Activated CD4-positive, alpha-beta memory T cell treated with anti-CD3 and anti-CD28 coated beads for 36 hours (primary cell): Measurements from ENCODE around the gene DRAP1. TPM values are rescaled to one million over a fixed set of nuclear protein-coding genes. Genes with fewer than 3 reads are reported as not detected.

ENCODE experiments used
- CTCF ChIA-PET: fragments of 350-600 bp; sonication (Branson Sonifier 250); formaldehyde crosslinking; loops from one replicate; lab custom pipeline; 2021; ENCODE audit warnings: antibody characterized with exemption, inconsistent platforms; lab: Charles Lee
- POLR2A ChIA-PET: fragments of 350-600 bp; sonication (Branson Sonifier 250); formaldehyde crosslinking; loops from one replicate; lab custom pipeline; 2021; ENCODE audit warnings: antibody characterized with exemption; lab: Charles Lee
- DNase-seq: peaks from one replicate; pipeline ENCODE4 v3.0.0-alpha.2; 2020
- H3K27ac Mint-ChIP-seq: one replicate; pipeline ENCODE4 v1.8.0; 2021; ENCODE audit warnings: mixed read lengths
- H3K27me3 Mint-ChIP-seq: one replicate; pipeline ENCODE4 v1.8.0; 2021; ENCODE audit warnings: mixed read lengths
- H3K36me3 Mint-ChIP-seq: one replicate; pipeline ENCODE4 v1.8.0; 2021; ENCODE audit warnings: mixed read lengths
- H3K4me1 Mint-ChIP-seq: one replicate; pipeline ENCODE4 v1.8.0; 2021; ENCODE audit warnings: low read depth, mixed read lengths
- H3K4me3 Mint-ChIP-seq: one replicate; pipeline ENCODE4 v1.8.0; 2021; ENCODE audit warnings: mild to moderate bottlenecking, mixed read lengths
- H3K9me3 Mint-ChIP-seq: one replicate; pipeline ENCODE4 v1.8.0; 2021; ENCODE audit warnings: mixed read lengths
- intact Hi-C: fragments of 100-400 bp; cut with micrococcal nuclease; formaldehyde crosslinking; loops from one replicate; pipeline ENCODE4 v1.15.1; 2023
- total RNA-seq, 2 experiments: library from RNA; stranded (reverse); gene quantifications; one replicate each; pipeline ENCODE4 v1.2.3, GENCODE V29; 2021

The DRAP1 gene
- total RNA-seq, 2 experiments from 2014 or later, result 154 to 169 TPM

DNA sequence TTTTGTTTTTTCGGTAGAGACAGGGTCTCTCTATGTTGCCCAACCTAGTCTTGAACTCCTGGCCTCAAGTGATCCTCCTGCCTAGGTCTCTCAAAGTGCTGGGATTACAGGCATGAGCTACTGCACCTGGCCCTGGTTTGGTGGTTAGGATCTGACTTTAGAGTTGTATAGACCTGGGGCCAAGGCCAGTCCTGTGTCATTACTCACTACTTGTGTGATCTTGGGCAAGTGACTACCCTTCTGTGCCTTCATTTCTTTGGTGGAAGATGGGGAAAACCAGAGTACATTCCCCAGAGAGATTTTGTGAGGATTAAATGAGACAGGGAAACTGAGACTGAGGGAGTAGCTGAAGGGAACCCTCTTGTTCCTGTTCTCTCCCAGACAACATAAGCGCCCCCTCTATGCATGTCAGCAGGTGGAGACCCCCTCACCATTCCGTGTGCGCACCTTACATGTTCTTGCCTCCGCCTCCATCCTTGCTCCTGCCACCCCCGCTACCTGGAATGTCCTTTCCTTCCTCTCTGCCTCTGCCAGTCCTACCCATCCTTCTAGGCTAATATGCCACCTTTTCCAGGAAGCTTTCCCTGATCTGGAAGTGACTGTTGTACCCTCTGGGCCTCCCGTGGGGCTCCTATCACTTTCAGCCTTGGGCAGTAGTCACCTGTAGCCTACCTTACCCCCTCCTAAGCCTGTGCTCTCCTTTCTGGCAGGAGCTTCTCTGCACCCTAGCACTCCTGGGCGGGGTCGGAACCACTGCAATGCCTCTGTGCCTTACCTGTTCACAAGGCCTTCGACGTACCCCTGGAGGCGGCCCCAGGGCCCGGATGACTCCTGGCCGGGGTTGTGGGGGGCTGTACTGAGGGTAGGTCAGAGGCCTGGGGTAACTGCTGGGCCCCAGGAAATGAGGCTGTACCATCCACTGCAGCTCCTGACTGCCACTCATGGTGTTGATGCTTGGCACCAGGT, 22.9 kb upstream of the DRAP1 start:
- peak; percentile 56 for DNase-seq
- peaks cover 61% of the 10 kb centered on the region for H3K4me1 Mint-ChIP-seq
- no peaks in the 10 kb centered on the region for H3K27me3 Mint-ChIP-seq
- ChIA-PET CTCF (interaction anchor here (1.7 to 10.6 kb wide), 2 partner anchors 8 to 36 kb away, joined by 6 to 192 read pairs; partner anchors contain the start of genes CCDC85B, FIBP and MUS81), POLR2A (interaction anchor here (0.6 to 4.4 kb wide), 4 partner anchors 8 to 355 kb away, joined by 3 to 17 read pairs (median 3); partner anchors contain the start of genes CFL1, FIBP and MUS81)
- H3K27ac Mint-ChIP-seq, result peak overlapping the region; percentile 64
- intact Hi-C loops, result no loop called here
- H3K36me3 Mint-ChIP-seq, result peaks cover 36% of the 10 kb centered on the region
- H3K4me3 Mint-ChIP-seq, result no peak overlapping the region
- no peaks in the 10 kb centered on the region for H3K9me3 Mint-ChIP-seq

DNA sequence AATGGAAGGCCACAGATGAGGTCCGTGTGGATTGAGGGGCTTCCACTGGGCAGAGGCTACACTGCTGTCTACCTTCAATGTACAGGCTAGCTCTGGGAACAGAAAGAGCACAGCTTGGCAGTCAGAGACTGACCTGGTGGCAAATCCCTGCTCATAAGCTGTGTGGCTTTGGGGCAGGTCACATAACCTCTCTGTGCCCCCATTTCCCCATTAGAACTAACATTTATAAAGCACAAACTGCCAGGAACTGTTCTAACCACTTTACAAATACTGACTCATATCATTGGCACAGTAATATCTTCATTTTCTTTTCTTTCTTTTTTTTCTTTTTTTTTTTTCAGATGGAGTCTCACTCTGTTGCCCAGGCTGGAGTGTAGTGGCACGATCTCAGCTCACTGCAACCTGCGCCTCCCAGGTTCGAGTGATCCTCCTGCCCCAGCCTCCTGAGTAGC, 22.2 kb upstream of the DRAP1 start:
- peak overlapping the region; percentile 37 for H3K4me3 Mint-ChIP-seq
- intact Hi-C loops, result no loop called here
- H3K27ac Mint-ChIP-seq, result peak overlapping the region; percentile 64
- no peaks in the 10 kb centered on the region for H3K9me3 Mint-ChIP-seq
- ChIA-PET POLR2A (interaction anchor here (0.7 to 4.4 kb wide), 3 partner anchors 9 to 282 kb away, joined by 3 to 17 read pairs (median 3); partner anchors contain the start of genes CFL1, FIBP and MUS81), CTCF (interaction anchor here (1.7 to 10.6 kb wide), 2 partner anchors 9 to 37 kb away, joined by 6 to 192 read pairs; partner anchors contain the start of genes CCDC85B, FIBP and MUS81)
- H3K36me3 Mint-ChIP-seq, result peaks cover 36% of the 10 kb centered on the region
- peak; percentile 36 for DNase-seq
- H3K4me1 Mint-ChIP-seq, result peaks cover 61% of the 10 kb centered on the region
- peaks cover 2% of the 10 kb centered on the region for H3K27me3 Mint-ChIP-seq

DNA sequence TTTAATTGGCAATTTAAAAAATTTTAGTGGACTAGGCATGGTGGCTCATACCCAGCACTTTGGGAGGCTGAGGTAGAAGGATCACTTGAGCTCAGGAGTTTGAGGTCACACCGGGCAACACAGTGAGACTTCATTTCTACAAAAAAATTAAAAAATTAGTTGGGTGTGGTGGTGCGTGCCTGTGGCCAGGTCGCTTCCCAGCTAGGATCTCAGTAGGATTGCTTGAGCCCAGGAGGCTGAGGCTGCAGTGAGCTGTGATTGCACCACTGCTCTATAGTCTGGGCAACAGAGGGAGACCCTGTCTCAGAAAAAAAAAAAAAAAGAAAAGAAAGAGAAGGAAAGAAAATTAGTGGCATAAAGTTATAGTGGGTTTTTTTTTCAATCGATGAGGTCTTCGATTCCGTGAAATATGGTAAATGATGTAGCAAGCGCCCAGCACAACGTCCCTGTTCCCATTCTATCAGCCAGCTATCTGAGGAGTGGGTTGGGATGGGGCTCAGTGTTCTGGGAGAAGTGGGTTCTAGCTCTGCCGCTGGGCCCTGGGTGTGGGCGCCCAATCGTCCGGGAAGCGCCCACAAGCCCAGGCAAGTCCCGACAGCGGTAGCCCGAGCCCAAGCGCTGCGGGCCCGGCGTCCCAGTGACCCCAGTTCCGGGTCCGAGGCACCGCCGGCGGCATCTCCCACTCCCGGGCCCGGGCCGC, 20.4 kb upstream of the DRAP1 start:
- ChIA-PET POLR2A (interaction anchor here (2.0 to 5.0 kb wide), 3 partner anchors 9 to 40 kb away, joined by 6 to 98 read pairs (median 17); partner anchors contain the start of genes CCDC85B, CFL1, FIBP and MUS81), CTCF (interaction anchor here (1.0 to 10.6 kb wide), 4 partner anchors 10 to 147 kb away, joined by 3 to 192 read pairs (median 3); partner anchors contain the start of genes CCDC85B, FIBP and MUS81)
- no peak for DNase-seq
- Mint-ChIP-seq H3K4me3 (peak overlapping the region; percentile 80), H3K4me1 (peaks cover 54% of the 10 kb centered on the region), H3K9me3 (no peaks in the 10 kb centered on the region), H3K36me3 (peaks cover 27% of the 10 kb centered on the region), H3K27me3 (peaks cover 4% of the 10 kb centered on the region), H3K27ac (peak overlapping the region; percentile 85)
- intact Hi-C loops, result no loop called here

DNA sequence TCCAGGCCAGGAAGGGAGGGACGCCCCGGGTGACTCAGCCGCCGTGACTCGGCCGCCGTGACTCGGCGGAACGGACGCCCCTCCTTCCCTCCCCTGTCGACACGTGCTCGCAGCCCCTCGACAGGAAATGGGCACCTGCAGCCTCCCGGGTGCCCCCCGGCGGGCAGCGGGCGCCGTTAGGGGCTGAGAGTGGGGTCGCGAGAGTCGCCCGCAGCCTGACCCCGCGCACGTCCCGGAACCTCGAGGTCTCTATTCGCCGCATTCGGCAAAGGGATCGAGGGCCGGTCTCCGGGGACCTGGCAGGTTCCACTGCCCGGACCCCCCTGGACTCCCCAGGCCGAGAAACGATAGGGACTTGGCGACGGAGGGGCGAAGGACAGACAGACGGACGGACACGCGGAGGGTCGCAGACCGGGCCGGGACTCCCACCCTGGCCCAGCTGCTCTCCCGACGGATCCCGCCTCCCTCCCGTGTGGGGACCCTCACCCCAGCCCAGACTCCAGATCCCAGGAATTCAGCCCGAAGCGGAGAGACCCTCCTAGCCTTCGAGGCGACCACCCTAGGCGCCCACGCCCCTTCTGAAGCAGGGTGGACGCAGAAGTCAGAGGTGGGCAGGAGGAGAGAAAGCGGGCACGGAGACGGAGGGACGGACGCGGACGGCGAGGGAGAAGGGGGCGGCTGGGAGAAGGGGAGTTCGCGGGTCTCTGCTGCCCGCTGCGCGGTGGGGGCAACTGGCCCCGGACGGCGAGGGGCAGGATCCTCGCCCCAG, 19.7 kb upstream of the DRAP1 start:
- Mint-ChIP-seq H3K36me3 (peaks cover 22% of the 10 kb centered on the region), H3K27me3 (peaks cover 4% of the 10 kb centered on the region), H3K4me1 (peaks cover 48% of the 10 kb centered on the region), H3K27ac (peak overlapping the region; percentile 80), H3K4me3 (peak overlapping the region; percentile 75), H3K9me3 (no peaks in the 10 kb centered on the region)
- peak; percentile 88 for DNase-seq
- CTCF ChIA-PET, result interaction anchor here (0.6 to 10.6 kb wide), 2 partner anchors 11 to 95 kb away, joined by 3 to 192 read pairs; partner anchors contain the start of genes CCDC85B and FIBP
- intact Hi-C loops, result loop anchor here (1.0 kb wide), 3 partner anchors 9 to 39 kb away; partner anchors contain the start of genes C11orf68, CCDC85B, DRAP1 and MUS81
- POLR2A ChIA-PET, result interaction anchor here (1.2 to 5.0 kb wide), 6 partner anchors 9 to 62 kb away, joined by 3 to 98 read pairs (median 12); partner anchors contain the start of genes C11orf68, CCDC85B, CFL1 and FIBP

DNA sequence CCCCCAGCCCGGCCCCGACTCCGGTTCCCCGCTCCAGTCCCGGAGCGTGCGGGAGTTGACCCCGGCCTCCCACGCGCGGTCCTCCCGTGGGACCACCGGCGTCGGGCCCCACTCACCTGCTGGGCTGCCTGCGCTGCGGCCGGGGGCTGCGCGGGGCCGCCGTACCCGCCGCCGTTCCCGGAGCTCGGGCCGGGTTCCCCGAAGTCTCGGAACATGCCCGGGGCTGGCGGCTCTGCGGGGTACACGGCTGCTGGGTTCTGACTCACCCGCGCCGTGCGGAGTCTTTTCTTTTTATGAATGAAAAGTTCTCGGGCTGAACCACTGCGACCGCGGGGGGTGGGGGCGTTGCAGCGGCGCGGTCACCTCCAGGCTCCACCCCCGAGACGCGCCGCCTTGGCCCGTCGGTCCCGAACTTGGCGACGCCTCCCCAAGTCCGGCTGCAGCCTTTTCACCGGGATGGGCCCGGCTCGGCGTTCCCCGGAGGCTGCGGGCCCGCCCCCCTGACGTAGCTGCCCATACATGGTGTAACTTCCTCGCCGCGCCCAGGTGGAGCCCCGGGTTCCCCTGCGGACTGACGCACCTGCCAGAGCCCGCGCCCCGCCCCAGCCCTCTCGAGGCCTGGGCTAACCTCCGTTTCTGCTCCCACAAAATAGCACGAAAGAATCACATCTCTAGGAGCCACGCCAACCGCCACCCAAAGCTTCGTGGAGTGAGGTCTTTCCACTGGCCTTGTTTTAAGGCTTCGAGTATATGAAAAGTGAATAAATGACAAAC, 18.9 kb upstream of the DRAP1 start, which contains the start of gene FOSL1:
Gene FOSL1, minus strand, starts transcription at position 264 of the 774 bp plus-strand sequence. Its CDS starts 49 bp downstream, at position 215.
- intact Hi-C loops, result loop anchor here (1.0 kb wide), 3 partner anchors 10 to 40 kb away; partner anchors contain the start of genes C11orf68, CCDC85B, DRAP1 and MUS81
- Mint-ChIP-seq H3K4me3 (peak within 1 kb of the TSS; percentile 75), H3K27ac (peak within 1 kb of the TSS; percentile 80), H3K36me3 (peaks cover 19% of the 10 kb centered on the region), H3K27me3 (peaks cover 4% of the 10 kb centered on the region), H3K4me1 (peaks cover 46% of the 10 kb centered on the region), H3K9me3 (no peaks in the 10 kb centered on the region)
- CTCF ChIA-PET, result interaction anchor here (0.6 to 10.6 kb wide), 5 partner anchors 12 to 94 kb away, joined by 3 to 192 read pairs (median 5); partner anchors contain the start of genes CCDC85B, FIBP and MUS81
- POLR2A ChIA-PET, result interaction anchor here (0.6 to 5.0 kb wide), 7 partner anchors 8 to 102 kb away, joined by 3 to 98 read pairs (median 5); partner anchors contain the start of genes BANF1, C11orf68, CCDC85B and EIF1AD
- peak; percentile 97 for DNase-seq

DNA sequence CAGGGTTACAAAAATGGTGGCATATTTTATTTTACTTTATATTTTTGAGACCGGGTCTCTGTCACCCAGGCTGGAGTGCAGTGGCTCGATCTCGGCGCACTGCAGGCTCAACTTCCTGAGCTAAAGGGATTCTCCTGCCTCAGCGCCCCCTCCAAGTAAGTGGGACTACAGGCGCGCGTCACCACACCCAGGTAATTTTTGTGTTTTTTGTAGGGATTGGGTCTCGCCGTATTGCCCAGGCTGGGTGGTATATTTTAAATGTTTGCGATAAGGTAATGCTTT, 18.4 kb upstream of the DRAP1 start:
- ChIA-PET CTCF (interaction anchor here (1.0 to 10.6 kb wide), 4 partner anchors 13 to 88 kb away, joined by 3 to 192 read pairs (median 7); partner anchors contain the start of genes CCDC85B, FIBP and MUS81), POLR2A (interaction anchor here (0.6 to 5.0 kb wide), 10 partner anchors 8 to 121 kb away, joined by 3 to 98 read pairs (median 4); partner anchors contain the start of genes BANF1, C11orf68, CCDC85B and EIF1AD)
- Mint-ChIP-seq H3K9me3 (no peaks in the 10 kb centered on the region), H3K27ac (peak overlapping the region; percentile 67), H3K27me3 (peaks cover 4% of the 10 kb centered on the region), H3K36me3 (peaks cover 15% of the 10 kb centered on the region), H3K4me3 (peak overlapping the region; percentile 21), H3K4me1 (peaks cover 40% of the 10 kb centered on the region)
- intact Hi-C loops, result loop anchor here (1.0 kb wide), 3 partner anchors 11 to 41 kb away; partner anchors contain the start of genes C11orf68, CCDC85B, DRAP1 and MUS81
- DNase-seq, result no peak

DNA sequence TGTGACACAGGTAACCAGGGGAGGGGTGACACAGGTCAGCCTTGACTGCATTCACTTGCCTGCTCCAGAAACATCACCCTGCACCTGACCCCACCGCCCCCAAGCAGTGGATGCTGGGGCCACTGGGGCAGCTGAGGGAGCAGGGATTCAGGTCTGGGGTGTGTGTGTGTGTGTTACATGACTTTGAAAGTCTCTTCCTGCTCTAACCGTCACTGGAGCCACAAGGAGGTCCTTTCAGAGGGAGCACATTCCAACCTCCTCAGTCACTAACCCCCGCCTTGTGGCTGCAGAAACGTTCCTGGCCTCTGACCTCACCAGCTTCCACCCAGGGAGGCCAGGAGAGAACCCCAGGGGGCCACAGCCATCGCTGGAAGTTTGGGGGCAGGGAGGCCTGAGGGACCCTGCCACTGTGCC, 16.2 kb upstream of the DRAP1 start:
- no peak for DNase-seq
- Mint-ChIP-seq H3K36me3 (peaks cover 4% of the 10 kb centered on the region), H3K4me1 (peaks cover 22% of the 10 kb centered on the region), H3K4me3 (no peak overlapping the region), H3K27ac (no peak overlapping the region), H3K27me3 (peaks cover 5% of the 10 kb centered on the region), H3K9me3 (no peaks in the 10 kb centered on the region)
- ChIA-PET CTCF (interaction anchor here (1.7 to 10.6 kb wide), 3 partner anchors 15 to 123 kb away, joined by 5 to 192 read pairs (median 5); partner anchors contain the start of genes CCDC85B and FIBP), POLR2A (interaction anchor here (1.2 to 3.5 kb wide), 2 partner anchors 10 to 15 kb away, joined by 4 to 19 read pairs; partner anchors contain the start of gene C11orf68)
- intact Hi-C loops, result no loop called here

DNA sequence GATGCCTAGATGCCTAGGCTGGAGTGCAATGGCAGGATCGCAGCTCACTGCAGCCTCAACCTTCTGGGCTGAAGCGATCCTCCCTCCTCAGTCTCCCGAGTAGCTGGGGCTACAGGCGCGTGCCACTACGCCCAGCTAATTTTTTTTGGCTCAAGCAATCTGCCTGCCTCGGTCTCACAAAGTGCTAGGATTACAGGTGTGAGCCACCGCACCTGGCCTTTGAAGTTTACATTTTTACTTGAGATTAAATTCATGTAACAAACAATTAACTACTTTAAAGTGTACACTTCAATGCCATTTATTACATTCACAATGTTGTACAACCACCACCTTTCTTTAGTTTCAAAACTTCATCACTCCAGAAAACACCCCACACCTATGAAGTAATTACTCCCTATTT, 15.5 kb upstream of the DRAP1 start:
- Mint-ChIP-seq H3K4me3 (no peak overlapping the region), H3K9me3 (no peaks in the 10 kb centered on the region), H3K27ac (no peak overlapping the region), H3K4me1 (peaks cover 16% of the 10 kb centered on the region), H3K36me3 (peaks cover 4% of the 10 kb centered on the region), H3K27me3 (peaks cover 5% of the 10 kb centered on the region)
- DNase-seq, result no peak
- intact Hi-C loops, result no loop called here
- CTCF ChIA-PET, result interaction anchor here (10.6 kb wide), 1 partner anchor 15 kb away, joined by 192 read pairs; the partner anchor contains the start of genes CCDC85B and FIBP
- POLR2A ChIA-PET, result interaction anchor here (1.2 kb wide), 1 partner anchor 10 kb away, joined by 4 read pairs; no protein-coding TSS in a partner anchor

DNA sequence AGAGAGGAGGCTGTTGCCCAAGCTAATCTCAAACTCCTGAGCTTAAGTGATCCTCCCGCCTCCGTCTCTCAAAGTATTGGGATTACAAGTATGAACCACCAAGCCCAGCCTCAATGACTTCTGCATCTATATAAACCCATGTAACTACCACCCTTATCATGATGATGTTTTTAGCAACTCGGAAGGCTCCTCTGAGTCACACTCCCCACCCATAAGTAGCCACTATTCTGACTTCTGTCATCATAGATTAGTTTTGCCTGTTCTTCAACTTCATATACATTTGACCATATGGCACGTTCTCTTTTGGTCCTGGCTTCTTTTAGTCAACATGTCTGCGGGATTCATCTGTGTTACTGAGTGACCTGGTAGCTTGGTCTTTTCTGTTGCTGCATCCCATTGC, 12.6 kb upstream of the DRAP1 start:
- ChIA-PET POLR2A (interaction anchor here (0.9 to 1.5 kb wide), 3 partner anchors 13 to 18 kb away, joined by 3 to 5 read pairs (median 3); partner anchors contain the start of genes CCDC85B and FIBP), CTCF (interaction anchor here (1.1 to 2.4 kb wide), 3 partner anchors 18 to 22 kb away, joined by 3 to 8 read pairs (median 5); partner anchors contain the start of gene FIBP)
- no peak overlapping the region for H3K4me3 Mint-ChIP-seq
- no peak overlapping the region for H3K27ac Mint-ChIP-seq
- no peaks in the 10 kb centered on the region for H3K36me3 Mint-ChIP-seq
- no peak for DNase-seq
- intact Hi-C loops, result no loop called here
- peaks cover 12% of the 10 kb centered on the region for H3K27me3 Mint-ChIP-seq
- no peaks in the 10 kb centered on the region for H3K9me3 Mint-ChIP-seq
- H3K4me1 Mint-ChIP-seq, result peaks cover 14% of the 10 kb centered on the region
